GM12891 (cell line): ENCODE results near the gene GDPD5.

Experiments
- POLR2A ChIP-seq: IDR thresholded peaks from 2 replicates; pipeline ENCODE4 v1.6.1; 2011; ENCODE audit warnings: low read depth, low read length, control low read depth
- POLR2AphosphoS5 ChIP-seq: IDR thresholded peaks from 2 replicates; pipeline ENCODE4 v1.6.1; 2011; ENCODE audit warnings: low read depth, low read length, control low read depth
- TAF1 ChIP-seq: IDR thresholded peaks from 2 replicates; pipeline ENCODE4 v1.6.1; 2011; ENCODE audit warnings: low read depth, low read length, control low read depth

- TF ChIP-seq POLR2A (no peak), POLR2AphosphoS5 (no peak), TAF1 (no peak)
These were observed 9.3 kb upstream of the GDPD5 start for GRCh38 chr11:75535071-75535470.
